ENCODE results near the gene APOA4.
A peak's percentile ranks its signal among the peaks of the same experiment; 100 is the strongest.

The APOA4 gene

DNA sequence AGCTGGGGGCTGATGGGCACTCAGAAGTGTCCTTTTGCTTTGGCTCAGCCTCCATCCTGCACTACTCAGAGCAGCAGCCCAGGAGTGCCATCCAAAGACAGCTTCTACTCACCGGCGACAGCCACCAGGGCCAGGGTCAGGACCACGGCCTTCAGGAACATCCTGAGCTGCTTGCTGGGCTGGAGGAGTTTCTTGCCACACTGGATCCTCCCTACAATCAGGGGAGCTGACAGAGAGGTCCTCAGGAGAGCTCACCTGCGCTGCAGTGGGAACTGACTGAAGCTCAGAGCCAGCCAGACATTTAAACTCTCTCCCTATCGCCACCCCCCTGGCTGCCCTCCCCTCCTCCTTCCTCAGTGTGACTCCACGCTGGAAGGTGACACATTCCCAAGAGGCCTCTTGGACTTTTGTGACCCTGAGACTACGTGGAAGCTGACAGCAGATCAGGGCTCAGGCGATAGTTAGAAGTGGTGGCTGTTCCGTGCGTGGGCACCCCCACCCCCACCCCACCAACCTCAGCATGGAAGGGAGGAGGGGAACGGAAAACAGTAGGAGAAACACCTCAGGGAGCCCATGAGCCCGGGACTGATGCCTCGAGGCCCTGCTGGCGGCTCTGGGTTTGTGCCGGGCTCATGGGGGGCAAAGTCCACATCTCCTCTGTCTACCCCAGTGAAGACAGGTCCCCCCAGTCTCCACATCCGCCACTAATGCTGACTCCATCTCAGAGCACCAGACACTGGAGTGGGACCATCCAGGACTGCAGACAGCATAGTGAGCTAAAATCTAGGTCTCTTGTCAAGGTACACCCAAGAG lies at the start of gene APOA4:
Gene APOA4 (minus strand): TSS at position 274 of the 813 bp plus-strand sequence. CDS start 113 bp downstream, at position 161.
- DNase-seq, result no peak

DNA sequence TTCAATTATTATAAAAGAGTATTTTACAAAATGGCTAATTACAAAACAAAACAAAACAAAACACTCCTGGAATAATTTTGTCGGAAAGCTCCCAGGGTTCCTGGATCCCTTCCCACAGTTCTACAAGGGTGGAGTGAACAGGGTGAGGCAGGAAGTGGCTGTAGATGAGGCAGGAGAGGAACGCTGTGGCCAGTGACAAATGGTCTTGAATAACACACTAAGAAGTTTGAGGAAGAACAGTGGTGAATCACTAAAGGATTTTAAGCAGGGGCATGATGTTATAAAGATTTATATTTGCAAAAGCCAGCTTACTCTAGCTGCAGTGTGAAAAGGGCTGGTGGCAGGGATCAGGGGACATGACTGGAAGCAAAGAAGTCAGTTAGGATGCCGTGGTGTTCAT lies 48.1 kb upstream of the APOA4 start:
- DNase-seq, result no peak

DNA sequence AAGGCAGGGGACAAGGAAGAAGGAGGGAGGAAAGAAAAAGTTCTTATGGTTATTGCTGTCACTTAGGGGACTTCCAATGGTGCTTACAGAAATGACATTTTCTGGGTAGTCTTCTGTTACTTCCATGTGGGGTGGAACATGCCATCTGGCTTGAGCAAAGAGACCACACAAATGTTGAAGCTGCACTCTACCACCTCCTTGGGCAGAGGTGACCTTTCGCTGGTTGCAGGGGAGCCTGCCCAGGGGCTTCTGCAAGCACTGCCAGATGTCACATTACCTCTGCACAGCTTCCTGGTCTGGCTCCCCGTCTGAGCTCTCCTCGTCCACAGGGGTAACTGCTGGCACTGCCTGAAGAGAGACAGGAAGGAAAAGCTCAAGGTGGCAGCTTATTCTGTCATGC lies 47.0 kb upstream of the APOA4 start:
- DNase-seq, result no peak

DNA sequence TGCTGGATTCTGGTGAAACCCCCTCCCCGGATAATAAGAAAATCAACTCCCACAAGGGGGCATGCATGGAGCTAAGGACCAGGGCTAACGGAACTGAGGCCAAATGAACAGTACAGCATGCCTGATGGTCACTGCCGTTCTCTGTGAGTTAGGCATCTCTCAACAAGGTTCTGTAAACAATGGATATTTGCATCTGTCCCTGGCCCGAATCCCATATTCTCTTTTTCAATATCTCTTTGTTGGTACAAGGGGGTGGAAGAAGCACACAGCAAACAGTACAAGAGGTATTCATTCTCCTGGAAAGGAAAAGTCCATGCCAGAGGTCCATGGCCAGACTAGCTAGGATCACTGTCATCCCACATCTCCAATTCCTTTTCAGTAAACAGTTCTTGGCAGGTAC lies 46.5 kb upstream of the APOA4 start:
- peak in 13 of 56 donors; percentile 10 to 46 (median 30) for DNase-seq

DNA sequence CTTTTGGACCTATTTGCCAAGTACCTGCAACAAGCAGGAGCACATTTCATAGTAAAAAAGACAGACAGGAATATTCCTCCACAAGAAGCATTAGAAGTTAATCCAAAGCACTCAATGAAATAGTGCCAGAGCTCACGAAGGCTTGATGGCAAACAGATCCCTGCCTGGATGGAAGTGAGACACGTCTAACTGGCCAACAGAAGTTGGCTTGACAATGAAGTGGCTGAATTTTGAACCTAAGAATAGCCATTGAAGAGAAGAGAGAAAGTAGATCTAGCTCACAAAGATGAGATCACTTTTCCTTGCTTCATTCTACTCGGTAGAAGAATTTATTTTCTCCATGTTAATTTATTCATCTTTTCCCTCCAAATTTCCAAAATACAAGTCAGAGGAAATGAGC lies 45.0 kb upstream of the APOA4 start:
- DNase-seq, result no peak

DNA sequence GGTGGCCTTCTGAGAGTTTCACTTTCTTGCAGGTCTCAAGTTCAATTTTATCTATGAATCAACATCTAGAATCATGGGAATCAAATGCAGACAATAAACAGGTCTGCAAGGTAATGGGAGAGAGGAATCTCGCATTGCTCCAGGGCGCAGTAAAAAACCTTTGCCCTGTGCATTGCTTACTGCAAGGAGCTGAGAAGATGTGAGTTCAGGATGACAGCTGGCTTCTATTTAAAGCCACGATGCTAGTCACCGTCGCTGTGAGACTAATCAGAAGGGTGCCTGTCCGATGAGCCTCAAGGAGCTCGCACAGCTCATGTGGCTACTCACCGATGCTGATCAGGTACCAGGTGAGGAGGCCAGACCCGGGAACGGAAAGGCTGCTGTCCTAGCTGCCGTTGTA lies 44.5 kb upstream of the APOA4 start:
- no peak for DNase-seq

DNA sequence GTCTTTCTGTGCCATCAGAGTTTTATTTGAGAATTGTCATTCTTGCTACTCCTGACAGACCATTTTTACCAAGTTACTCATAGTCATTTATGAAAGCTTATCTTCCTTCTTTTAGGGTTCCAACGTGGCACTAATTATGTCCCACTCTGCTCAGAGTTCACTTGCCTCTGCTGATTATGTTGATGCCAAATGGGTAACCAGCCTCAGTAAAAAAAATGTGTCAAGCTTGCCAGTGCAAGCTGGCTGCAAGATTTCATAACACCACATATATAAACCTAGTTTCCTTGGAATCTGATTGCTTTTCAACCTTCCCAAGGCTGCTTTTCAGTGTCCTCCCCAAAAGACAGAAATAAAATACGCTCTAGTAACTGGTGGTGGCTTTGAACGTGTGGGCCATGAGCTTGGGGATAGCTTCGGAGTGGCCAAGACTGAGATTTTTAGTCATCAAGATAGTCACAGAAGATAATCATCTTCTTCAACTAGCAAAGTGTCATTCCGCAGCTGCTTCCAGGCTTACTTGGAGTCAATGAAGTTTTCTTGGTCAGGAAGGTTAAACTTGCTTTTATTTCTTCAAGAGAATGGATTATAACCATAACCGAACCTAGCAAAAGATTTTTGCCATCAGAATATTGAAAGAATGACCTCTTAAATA lies 43.8 kb upstream of the APOA4 start:
- DNase-seq, result no peak

DNA sequence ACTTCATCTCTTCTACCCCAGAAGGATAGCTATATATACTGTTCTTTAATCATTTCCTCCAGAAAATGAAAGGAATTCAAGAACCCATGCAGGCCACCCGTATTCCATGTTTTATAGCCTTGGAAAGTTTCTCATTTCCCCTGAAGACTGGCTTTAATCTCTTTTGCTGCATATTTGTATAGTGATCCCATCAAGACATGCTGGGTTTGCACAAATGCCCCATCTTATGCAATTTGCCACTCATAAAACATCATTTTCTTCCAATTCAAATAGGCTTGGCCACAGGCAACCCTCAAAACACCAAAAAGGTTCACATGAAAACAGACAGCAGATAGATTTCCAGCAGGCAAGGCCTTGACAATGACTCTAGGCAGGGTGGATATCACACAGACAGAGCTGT lies 42.6 kb upstream of the APOA4 start:
- no peak for DNase-seq

DNA sequence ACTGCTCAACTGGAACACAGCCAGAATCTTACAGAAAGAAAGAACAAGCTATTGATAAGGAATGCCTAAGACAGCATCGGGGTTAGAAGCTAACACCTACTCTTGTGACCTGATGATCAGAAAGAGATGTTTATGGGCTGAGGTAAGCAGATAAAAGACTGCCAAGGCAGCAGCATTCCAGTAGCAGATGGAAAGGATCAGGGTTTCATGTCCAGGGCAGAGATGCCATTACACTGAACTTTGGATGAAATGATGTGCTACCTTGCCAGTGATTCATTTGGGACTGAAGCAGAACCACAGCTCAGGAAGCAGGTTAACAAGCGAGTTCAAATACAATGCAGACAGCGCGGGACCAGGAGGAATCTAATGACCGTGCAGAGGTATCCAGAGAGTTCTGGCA lies 41.4 kb upstream of the APOA4 start:
- no peak for DNase-seq

DNA sequence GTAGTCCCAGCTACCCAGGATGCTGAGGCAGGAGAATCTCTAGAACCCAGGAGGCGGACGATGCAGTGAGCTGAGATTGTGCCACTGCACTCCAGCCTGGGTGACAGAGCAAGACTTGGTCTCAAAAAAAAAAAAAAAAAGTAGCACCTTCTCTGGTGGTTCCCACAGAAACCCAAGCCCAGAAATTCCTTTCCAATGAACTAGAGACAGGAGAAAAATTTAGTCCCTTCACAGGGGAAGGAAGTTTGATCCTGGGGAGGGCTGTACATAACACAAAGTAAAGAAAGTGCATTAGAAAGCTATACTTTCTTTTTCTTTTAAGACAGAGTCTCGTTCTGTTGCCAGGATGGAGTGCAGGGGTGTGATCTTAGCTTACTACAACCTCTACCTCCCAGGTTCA lies 39.8 kb upstream of the APOA4 start:
- no peak for DNase-seq

DNA sequence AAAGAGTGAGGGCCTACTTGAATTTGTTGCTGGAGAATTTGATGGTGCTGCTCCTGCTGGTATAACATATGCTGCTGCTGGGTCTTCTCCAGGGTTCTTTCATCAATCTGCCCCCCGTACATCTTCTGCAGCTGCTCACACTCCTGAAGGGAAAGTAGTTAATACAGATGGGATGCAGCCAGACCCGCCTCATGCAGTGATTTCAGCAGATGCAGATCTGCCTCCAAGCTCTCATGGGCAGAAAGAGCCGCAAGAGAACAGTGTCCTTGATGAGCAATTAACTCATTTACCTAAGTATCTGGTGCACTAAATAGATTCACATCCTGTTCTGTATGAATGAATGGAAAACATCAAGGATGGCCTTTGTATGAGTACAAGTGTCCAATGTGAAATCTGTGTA lies 39.1 kb upstream of the APOA4 start:
- DNase-seq, result no peak

DNA sequence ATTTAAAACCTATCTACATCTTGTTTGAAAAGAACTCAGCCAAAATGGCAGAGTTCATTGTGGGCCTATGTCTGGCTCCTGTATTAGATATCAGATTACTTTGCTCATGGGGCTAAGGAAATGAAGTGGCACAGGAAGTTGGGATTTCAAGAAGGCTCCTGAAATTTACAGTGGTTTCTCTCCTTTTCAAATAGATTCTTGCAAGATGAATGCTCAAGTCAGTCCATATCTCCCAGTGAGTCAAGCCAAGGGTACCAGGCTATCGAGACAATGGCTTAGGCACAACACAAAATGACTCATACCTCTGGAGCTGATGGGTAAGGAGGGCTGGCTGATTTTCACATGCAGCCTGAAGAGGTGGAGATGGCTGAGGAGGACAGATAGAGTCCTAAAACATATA lies 38.4 kb upstream of the APOA4 start:
- no peak for DNase-seq

DNA sequence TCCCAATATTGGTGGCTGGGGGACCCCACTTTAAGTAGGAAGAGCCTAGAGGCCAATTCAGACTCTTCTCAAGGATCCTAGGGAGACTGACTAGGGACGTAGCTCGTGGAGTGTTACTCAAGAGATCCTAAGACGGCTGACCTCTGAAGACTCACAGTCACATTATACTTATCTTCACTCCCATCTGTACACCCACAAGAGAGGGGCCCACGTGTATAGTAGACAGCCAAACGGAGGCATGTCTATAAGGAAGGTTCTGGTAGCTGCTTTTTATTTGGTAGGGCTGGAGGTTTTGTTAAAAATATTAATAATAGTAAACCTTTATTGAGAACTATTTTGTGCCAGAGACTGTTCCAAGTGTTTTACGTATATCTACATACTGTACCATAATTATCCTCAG lies 37.2 kb upstream of the APOA4 start:
- no peak for DNase-seq

DNA sequence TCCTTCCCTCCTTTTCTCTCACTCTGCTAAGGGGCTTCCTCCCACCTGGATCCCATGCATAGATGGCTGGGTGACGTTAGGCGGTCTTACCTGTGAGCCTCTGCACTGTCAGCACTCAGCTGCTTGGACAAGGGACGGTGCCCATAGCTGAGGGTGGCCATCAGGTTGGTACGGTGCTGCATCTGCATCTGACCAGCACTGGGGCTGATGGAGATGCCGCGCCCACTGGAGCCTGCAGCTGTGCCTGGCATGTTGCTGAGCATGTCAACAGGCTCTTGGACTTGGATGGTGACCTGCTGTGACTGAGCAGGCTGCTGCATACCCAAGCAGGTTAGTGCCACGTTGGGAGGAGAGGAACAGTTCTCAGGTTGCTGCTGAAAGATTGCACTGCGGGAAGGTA lies 36.1 kb upstream of the APOA4 start:
- DNase-seq, result no peak

DNA sequence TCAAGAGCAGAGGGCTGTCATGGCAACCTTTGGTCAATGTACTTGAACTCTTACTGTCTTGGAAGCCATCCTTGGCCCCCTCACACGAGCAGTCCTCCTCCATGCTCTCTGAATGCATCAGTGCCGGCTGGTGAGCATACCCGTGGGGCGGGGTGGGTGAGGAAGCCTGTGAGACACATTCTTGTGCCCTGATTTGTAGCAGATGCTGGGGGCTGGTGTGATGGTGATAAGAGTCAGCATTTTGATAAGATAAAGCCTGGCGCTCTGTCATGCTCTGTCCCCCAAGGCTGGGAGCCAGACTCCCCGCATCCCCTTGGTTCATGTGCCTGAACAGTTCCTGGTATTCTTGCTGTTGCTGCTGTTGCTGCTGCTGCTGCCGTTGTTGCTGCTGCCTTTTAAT lies 34.8 kb upstream of the APOA4 start:
- no peak for DNase-seq

DNA sequence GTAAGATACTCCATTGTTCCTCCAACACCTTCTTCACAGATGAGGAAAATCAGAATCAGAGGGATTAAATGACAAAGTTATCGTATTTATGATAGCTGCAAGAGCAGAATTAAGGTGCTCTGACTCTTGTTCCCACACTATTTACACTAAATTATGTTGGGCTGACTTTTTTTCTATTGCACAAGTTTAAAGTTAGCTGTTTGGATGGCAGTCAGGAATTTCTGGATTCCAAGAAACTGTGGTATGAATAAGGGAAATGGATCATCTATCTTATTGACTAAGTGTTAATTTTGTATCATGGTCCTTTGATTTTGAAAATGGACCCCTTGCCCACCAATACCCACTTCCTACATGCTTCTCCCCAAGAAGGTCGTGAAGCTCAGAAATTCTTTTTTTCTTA lies 34.2 kb upstream of the APOA4 start:
- DNase-seq, result no peak

DNA sequence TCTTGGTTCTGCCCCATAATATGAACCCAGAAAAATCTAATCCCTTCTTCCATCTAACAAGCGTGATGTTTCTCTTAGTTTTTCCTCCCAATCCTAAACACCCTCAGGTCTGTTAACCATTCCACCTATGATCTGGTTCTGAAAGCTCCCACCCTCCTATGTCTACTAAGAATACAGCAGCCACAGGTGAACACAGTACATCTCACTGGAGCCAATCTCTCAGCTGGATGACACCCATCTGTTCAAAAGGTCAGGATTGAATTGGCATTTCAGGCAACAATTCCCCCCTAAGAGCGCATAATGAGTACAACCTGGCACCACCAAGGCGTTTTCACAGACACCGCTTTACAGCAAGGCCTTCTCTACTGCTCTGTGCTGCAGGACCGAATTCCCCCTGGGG lies 33.3 kb upstream of the APOA4 start:
- DNase-seq, result no peak

DNA sequence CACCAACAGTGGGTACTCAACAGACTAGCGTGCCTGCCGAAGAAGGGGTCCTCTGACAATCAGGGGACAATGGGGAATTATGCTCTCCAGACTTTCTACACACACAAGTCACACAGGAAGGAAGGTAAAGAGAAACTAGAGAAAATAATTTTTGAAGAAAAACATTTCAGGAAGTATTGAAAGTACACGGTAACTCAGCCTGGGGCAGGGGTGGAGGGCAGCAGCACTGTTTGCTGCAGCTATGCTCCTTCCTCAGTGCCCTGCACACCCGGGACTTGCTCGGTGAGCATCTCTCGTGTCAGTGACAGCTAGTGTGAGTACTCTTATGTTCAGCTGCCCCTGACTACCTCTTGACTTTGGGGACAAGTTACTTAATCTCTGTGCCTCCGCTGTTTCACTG lies 32.3 kb upstream of the APOA4 start:
- DNase-seq, result no peak

DNA sequence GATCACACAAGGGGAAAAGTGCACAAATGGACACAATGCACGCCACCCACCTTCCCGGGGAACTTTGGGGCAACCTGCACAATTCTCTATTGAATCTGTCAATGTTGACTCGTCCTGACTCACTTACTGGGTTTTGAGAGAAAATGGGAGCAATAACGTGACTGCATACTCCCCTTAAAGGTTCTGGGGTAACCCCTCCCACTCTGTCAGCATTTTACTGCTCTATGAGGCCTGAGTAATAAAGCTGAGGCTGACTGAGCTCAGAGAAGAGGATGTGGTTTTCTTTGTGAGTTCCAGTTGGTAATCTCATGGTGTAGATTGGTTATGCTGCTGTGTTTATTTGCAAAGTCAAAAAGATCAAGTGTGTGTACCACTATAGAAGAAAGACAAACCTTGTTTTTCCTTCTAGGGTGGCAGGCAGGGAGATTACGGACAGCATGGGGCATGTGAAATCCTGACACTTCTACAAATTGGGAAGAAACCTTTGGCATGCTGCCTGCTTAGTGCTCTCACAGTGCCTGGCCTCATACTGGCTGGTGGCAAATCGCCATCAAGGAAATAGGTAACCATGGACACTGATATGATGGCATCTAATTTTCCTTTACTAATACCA lies 30.5 kb upstream of the APOA4 start:
- DNase-seq, result peak in 1 of 56 donors; percentile 14

DNA sequence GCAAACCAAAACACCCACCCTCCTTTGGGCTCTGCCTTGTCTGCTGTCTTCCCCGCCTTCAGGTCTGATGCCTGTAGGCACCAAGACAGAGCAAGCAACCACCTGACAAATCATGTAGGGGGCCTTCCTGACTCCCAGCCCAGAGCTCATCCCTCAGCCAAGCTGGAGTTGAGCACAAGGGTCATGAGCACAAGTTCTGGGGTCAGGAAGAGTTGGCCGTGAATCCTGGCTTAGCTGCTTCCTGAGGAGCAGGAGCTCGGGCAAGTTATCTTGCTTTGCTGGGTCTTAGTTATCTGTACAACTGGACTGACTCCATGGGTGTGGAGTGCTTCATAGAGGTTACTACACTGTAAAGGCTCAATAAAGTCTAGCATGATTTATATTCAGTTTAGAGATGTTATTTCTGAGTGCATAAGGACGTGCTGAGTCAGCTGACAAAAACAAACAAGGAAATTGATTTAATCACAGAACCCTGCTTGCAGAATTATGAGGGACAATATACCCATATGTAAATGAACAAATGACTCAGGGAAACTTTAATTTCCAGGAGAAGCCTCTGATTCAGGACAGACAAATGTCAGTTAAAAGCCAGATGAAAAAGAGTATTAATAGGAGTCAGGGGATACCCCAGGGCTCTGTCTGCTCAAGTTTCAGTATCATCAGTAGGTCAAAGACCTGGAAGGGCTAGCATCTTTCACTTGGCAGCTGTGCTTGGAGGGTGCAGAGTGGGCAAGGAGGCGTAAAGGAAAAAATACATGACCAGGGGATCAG lies 29.3 kb upstream of the APOA4 start:
- DNase-seq, result no peak

DNA sequence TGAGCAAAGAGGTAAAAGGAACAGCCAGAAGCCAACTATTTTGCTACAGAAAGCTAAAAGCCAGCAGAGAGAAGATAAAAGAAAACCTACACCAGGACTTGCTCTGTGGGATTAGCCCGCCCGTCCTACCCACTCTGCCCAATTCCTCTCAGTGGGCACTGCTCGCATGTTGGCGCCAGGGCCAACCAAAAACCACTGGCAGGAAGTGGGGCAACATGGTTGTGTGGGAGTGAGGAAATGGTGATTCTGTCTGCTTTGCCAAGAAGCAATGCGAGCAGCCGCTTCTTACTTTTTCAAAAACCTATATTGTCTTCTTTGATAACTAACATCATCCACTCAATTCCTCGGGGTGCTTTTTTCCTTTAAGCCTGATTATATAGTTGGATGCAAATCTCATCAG lies 28.5 kb upstream of the APOA4 start:
- peak in 2 of 56 donors; percentile 30 to 36 for DNase-seq

DNA sequence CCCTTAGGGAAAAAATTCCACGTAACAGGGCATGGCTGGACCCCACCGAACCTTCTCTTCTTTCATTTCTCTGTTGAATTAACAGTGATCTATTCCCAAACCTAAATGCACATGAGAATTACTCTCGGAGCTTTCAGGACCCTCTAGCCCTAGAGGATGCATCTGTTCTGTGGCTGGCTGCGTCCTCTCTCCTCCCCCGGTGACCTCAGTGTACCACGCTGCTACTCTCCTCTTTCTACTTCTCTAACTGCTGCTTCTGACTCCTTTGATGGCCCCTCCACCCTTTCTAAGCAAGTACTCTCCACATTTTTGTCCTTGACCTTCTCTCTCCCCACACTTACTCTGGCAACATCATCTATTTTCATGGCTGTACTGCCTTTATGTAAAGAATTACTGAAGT lies 26.4 kb upstream of the APOA4 start:
- DNase-seq, result no peak

All from amygdala (tissue), 56 donors.